ENCODE data around the gene MTX1.

The MTX1 gene

GRCh38 chr1:155261852-155262673 is 53.6 kb downstream of the MTX1 start, which contains the start of gene SCAMP3:
SCAMP3 (minus strand) TSS chr1:155262360; CDS start chr1:155262151, 209 bp downstream.
- Histone ChIP-seq H3K9me3 (replicated peaks; ENCODE audit: low read length) (no peaks in the 10 kb centered on the region), H3K4me1 (ENCODE audit: control insufficient read depth, insufficient read depth, low read length) (peaks cover 10% of the 10 kb centered on the region), H3K36me3 (ENCODE audit: insufficient read depth, low read length) (peaks cover 57% of the 10 kb centered on the region), H3K4me3 (ENCODE audit: low read length) (peak within 1 kb of the TSS; percentile 80), H3K9ac (ENCODE audit: low read depth, low read length) (peak within 1 kb of the TSS; percentile 86), H3K27me3 (ENCODE audit: control insufficient read depth, insufficient read depth, low read length) (no peaks in the 10 kb centered on the region), H3K4me2 (ENCODE audit: low read length) (peak within 1 kb of the TSS; percentile 94)

- peaks cover 10% of the 10 kb centered on the region for H3K4me1 ChIP-seq (ENCODE audit: control insufficient read depth, insufficient read depth, low read length)
- H3K36me3 ChIP-seq (ENCODE audit: insufficient read depth, low read length) = peaks cover 61% of the 10 kb centered on the region
- H3K4me3 ChIP-seq (ENCODE audit: low read length) = no peak overlapping the region
- no peaks in the 10 kb centered on the region for H3K27me3 ChIP-seq (ENCODE audit: control insufficient read depth, insufficient read depth, low read length)
- no peaks in the 10 kb centered on the region for H3K9me3 ChIP-seq (replicated peaks; ENCODE audit: low read length)
- no peak overlapping the region for H3K9ac ChIP-seq (ENCODE audit: low read depth, low read length)
- no peak overlapping the region for H3K4me2 ChIP-seq (ENCODE audit: low read length)
Measured at GRCh38 chr1:155263067-155263466, 54.6 kb downstream of the MTX1 start.
